Endodermal cell (in vitro differentiated cells): ENCODE measurements around the gene ENDOV. TPM values are rescaled to one million over a fixed set of nuclear protein-coding genes. Genes with fewer than 3 reads are reported as not detected.

Experiments used
- DNase-seq: peaks from one replicate; pipeline ENCODE4 v3.0.0-alpha.2; 2017
- H3K27ac ChIP-seq: 2 replicates; pipeline ENCODE4 v1.5.1; 2013; ENCODE audit warnings: mild to moderate bottlenecking, low read depth, low read length, moderate library complexity
- H3K27me3 ChIP-seq: 2 replicates; pipeline ENCODE4 v1.6.1; 2013; ENCODE audit warnings: mild to moderate bottlenecking, low read length, moderate library complexity; ENCODE audit not compliant: insufficient read depth, control insufficient read depth, poor library complexity, severe bottlenecking
- H3K36me3 ChIP-seq: 2 replicates; pipeline ENCODE4 v1.7.0; 2013; ENCODE audit warnings: mild to moderate bottlenecking, low read length, moderate library complexity; ENCODE audit not compliant: control insufficient read depth, insufficient read depth
- H3K4me1 ChIP-seq: one replicate; pipeline ENCODE4 v1.7.0; 2013; ENCODE audit warnings: low read length; ENCODE audit not compliant: control insufficient read depth, insufficient read depth
- H3K4me3 ChIP-seq: 2 replicates; pipeline ENCODE4 v1.5.1; 2013; ENCODE audit warnings: mild to moderate bottlenecking, low read length, moderate library complexity
- H3K9ac ChIP-seq: 2 replicates; pipeline ENCODE4 v1.6.1; 2013; ENCODE audit warnings: mild to moderate bottlenecking, low read length, moderate library complexity; ENCODE audit not compliant: poor library complexity, severe bottlenecking; ENCODE audit errors: extremely low read depth
- H3K9me3 ChIP-seq: 2 replicates; pipeline ENCODE4 v1.6.1; 2013; ENCODE audit warnings: mild to moderate bottlenecking, low read length, moderate library complexity; ENCODE audit not compliant: control insufficient read depth
- H3K27ac Mint-ChIP-seq: 2 replicates; pipeline ENCODE4 v1.8.0; 2020; ENCODE audit warnings: mixed read lengths
- H3K27me3 Mint-ChIP-seq: 2 replicates; pipeline ENCODE4 v1.8.0; 2021; ENCODE audit warnings: mild to moderate bottlenecking, mixed read lengths; ENCODE audit not compliant: insufficient read depth
- H3K36me3 Mint-ChIP-seq: 2 replicates; pipeline ENCODE4 v1.8.0; 2020; ENCODE audit warnings: low read depth, mixed read lengths
- H3K4me1 Mint-ChIP-seq: 2 replicates; pipeline ENCODE4 v1.8.0; 2020; ENCODE audit warnings: mixed read lengths
- H3K4me3 Mint-ChIP-seq: 2 replicates; pipeline ENCODE4 v1.8.0; 2020; ENCODE audit warnings: mild to moderate bottlenecking, moderate library complexity, mixed read lengths
- H3K9me3 Mint-ChIP-seq: 2 replicates; pipeline ENCODE4 v1.8.0; 2020; ENCODE audit warnings: mild to moderate bottlenecking, mixed read lengths
- CTCF ChIP-seq: fragments of 200-600 bp; sonication (generic); conservative IDR thresholded peaks from 2 replicates; pipeline ENCODE4 v1.5.0; 2021; ENCODE audit warnings: antibody characterized with exemption, mild to moderate bottlenecking
- WGBS, 2 experiments: methylation state at CpG; one replicate each; pipeline versions ENCODE4 v1.1.5 to v1.1.7; 2013; ENCODE audit warnings: missing lambda C conversion rate in 2 of 2, mixed read lengths in 1 of 2; ENCODE audit not compliant: insufficient coverage in 1 of 2, insufficient read length in 1 of 2; 5-methylcytosine and 5-hydroxymethylcytosine counted together
- total RNA-seq, 2 donors: library from RNA; stranded (reverse); fragmentation: NEBNext Ultra II Directional in 1 of 2; extraction: Animal tissue kit (Norgen Biotek cat#: 25700) in 1 of 2; gene quantifications; 2 replicates in 1 of 2; 3 replicates in 1 of 2; pipeline ENCODE4 v1.2.1, GENCODE V29; 2021

ENDOV gene
- total RNA-seq, 2 donors from 2014 or later: 38.8 to 47.1 TPM

GRCh38 chr17:80422981-80423380 lies 8.0 kb downstream of the ENDOV start:
- peaks cover 4% of the 10 kb centered on the region for H3K4me1 Mint-ChIP-seq
- no peak overlapping the region for H3K9ac ChIP-seq
- peaks cover 5% of the 10 kb centered on the region for H3K4me1 ChIP-seq
- H3K27ac Mint-ChIP-seq: no peak overlapping the region
- no peaks in the 10 kb centered on the region for H3K27me3 Mint-ChIP-seq
- no peak overlapping the region for H3K4me3 Mint-ChIP-seq
- no peak overlapping the region for H3K27ac ChIP-seq
- H3K27me3 ChIP-seq: no peaks in the 10 kb centered on the region
- TF ChIP-seq CTCF: no peak
- WGBS, 2 experiments: 93 to 95% methylated on average over 16 to 20 of the region's 20 CpGs
- no peaks in the 10 kb centered on the region for H3K9me3 ChIP-seq
- no peak for DNase-seq
- no peak overlapping the region for H3K4me3 ChIP-seq
- no peaks in the 10 kb centered on the region for H3K9me3 Mint-ChIP-seq
- H3K36me3 ChIP-seq: peaks cover 10% of the 10 kb centered on the region
- H3K36me3 Mint-ChIP-seq: peaks cover 18% of the 10 kb centered on the region

GRCh38 chr17:80423536-80424225 lies 8.7 kb downstream of the ENDOV start:
- Histone ChIP-seq H3K27ac (no peak overlapping the region), H3K36me3 (peaks cover 4% of the 10 kb centered on the region), H3K27me3 (no peaks in the 10 kb centered on the region), H3K9ac (no peak overlapping the region), H3K4me3 (no peak overlapping the region), H3K9me3 (no peaks in the 10 kb centered on the region), H3K4me1 (peaks cover 5% of the 10 kb centered on the region)
- no peak for DNase-seq
- 90 to 93% methylated on average over 4 to 13 of the region's 13 CpGs for WGBS, 2 experiments
- Mint-ChIP-seq H3K9me3 (no peaks in the 10 kb centered on the region), H3K27ac (peak overlapping the region; percentile 22), H3K27me3 (no peaks in the 10 kb centered on the region), H3K4me3 (no peak overlapping the region), H3K4me1 (peaks cover 4% of the 10 kb centered on the region), H3K36me3 (peaks cover 11% of the 10 kb centered on the region)
- TF ChIP-seq CTCF: no peak

- H3K9me3 ChIP-seq: no peaks in the 10 kb centered on the region
- H3K9ac ChIP-seq: no peak overlapping the region
- Mint-ChIP-seq H3K9me3 (no peaks in the 10 kb centered on the region), H3K36me3 (peaks cover 10% of the 10 kb centered on the region), H3K4me1 (peaks cover 4% of the 10 kb centered on the region), H3K4me3 (no peak overlapping the region), H3K27me3 (no peaks in the 10 kb centered on the region), H3K27ac (no peak overlapping the region)
- WGBS, 2 experiments: 93 to 99% methylated on average over 8 of the region's 8 CpGs
- H3K27ac ChIP-seq: no peak overlapping the region
- no peak overlapping the region for H3K4me3 ChIP-seq
- peaks cover 4% of the 10 kb centered on the region for H3K36me3 ChIP-seq
- H3K27me3 ChIP-seq: no peaks in the 10 kb centered on the region
- DNase-seq: no peak
- no peak for TF ChIP-seq CTCF
- peaks cover 5% of the 10 kb centered on the region for H3K4me1 ChIP-seq
Measured at GRCh38 chr17:80424261-80424660, 9.3 kb downstream of the ENDOV start.
